ENCODE results near the gene MIGA2.

MIGA2 gene

GRCh38 chr9:129038109-129038852 is 1.9 kb downstream of the MIGA2 start:
- DNase-seq, result no peak

- DNase-seq, result no peak
Observed at GRCh38 chr9:129040113-129040643, 3.8 kb downstream of the MIGA2 start.

GRCh38 chr9:129042016-129042415 is 5.6 kb downstream of the MIGA2 start:
- no peak for DNase-seq

- DNase-seq, result no peak
Observed at GRCh38 chr9:129052592-129052991, 16.2 kb downstream of the MIGA2 start.

- DNase-seq, result no peak
Observed at GRCh38 chr9:129053020-129053419, 16.6 kb downstream of the MIGA2 start.

GRCh38 chr9:129054163-129054851 is 17.9 kb downstream of the MIGA2 start:
- DNase-seq, result no peak

GRCh38 chr9:129058965-129059795 is 22.8 kb downstream of the MIGA2 start:
- no peak for DNase-seq

- DNase-seq, result no peak
Observed at GRCh38 chr9:129059796-129060785, 23.7 kb downstream of the MIGA2 start.

- no peak for DNase-seq
Observed at GRCh38 chr9:129060991-129061390, 24.6 kb downstream of the MIGA2 start.

- no peak for DNase-seq
Observed at GRCh38 chr9:129063061-129063460, 26.6 kb downstream of the MIGA2 start.

GRCh38 chr9:129064499-129064908 is 28.1 kb downstream of the MIGA2 start:
- DNase-seq, result no peak

GRCh38 chr9:129068110-129068509 is 31.7 kb downstream of the MIGA2 start:
- no peak for DNase-seq

- no peak for DNase-seq
Observed at GRCh38 chr9:129068990-129069861, 32.8 kb downstream of the MIGA2 start.

- no peak for DNase-seq
Observed at GRCh38 chr9:129069862-129070641, 33.6 kb downstream of the MIGA2 start.

GRCh38 chr9:129070696-129071525 is 34.5 kb downstream of the MIGA2 start:
- DNase-seq, result no peak

GRCh38 chr9:129071526-129072126 is 35.2 kb downstream of the MIGA2 start:
- no peak for DNase-seq

- DNase-seq, result no peak
Observed at GRCh38 chr9:129072171-129072570, 35.7 kb downstream of the MIGA2 start.

- no peak for DNase-seq
Observed at GRCh38 chr9:129073404-129073803, 37.0 kb downstream of the MIGA2 start.

GRCh38 chr9:129074106-129074505 is 37.7 kb downstream of the MIGA2 start:
- DNase-seq, result no peak
